ENCODE data around the gene COL18A1. TPM values are rescaled to one million over a fixed set of nuclear protein-coding genes. Genes with fewer than 3 reads are reported as not detected.
A peak's percentile ranks its signal among the peaks of the same experiment; 100 is the strongest.

The COL18A1 gene
- polyA plus RNA-seq, 1 of the 3 experiments (the other 2 are of a cell fraction), result 118 TPM

- ChIA-PET CTCF (interaction anchor here (0.7 to 1.4 kb wide), 5 partner anchors 12 to 75 kb away, joined by 3 to 5 read pairs (median 3); no protein-coding TSS in a partner anchor), POLR2A (no interaction called here)
- WGBS (ENCODE audit: low lambda C conversion rate), result 64% methylated on average over 1 of the region's 29 CpGs
Measured at GRCh38 chr21:45361033-45361997, 43.6 kb upstream of the COL18A1 start.

More at GRCh38 chr21:45361033-45361997, 43.6 kb upstream of the COL18A1 start:
- no peak for DNase-seq
- Histone ChIP-seq H3K36me3 (replicated peaks in 1 of 2; ENCODE audit: control insufficient read depth in 1 of 2, insufficient read depth in 2 of 2, low read length in 1 of 2) (no peaks in the 10 kb centered on the region), H3K4me3 (ENCODE audit: low read depth in 2 of 2, low read length in 1 of 2) (no peak overlapping the region), H2AFZ (ENCODE audit: low read depth) (no peak overlapping the region), H4K20me1 (ENCODE audit: insufficient read depth) (no peaks in the 10 kb centered on the region), H3K9me2 (no peaks in the 10 kb centered on the region), H3K27ac (ENCODE audit: low read depth in 2 of 2, low read length in 1 of 2) (peak overlapping the region in 1 of 2 experiments; percentile 40; a peak in 2 of 4 replicates), H3F3A (replicated peaks; ENCODE audit: insufficient read depth) (peaks cover 30% of the 10 kb centered on the region), H3K4me1 (ENCODE audit: control insufficient read depth in 1 of 2, insufficient read depth in 2 of 2, low read depth in 1 of 2, low read length in 1 of 2) (peaks cover 22 to 31% of the 10 kb centered on the region in 2 experiments; a peak in 3 of 4 replicates), H3K9ac (no peak overlapping the region), H3K4me2 (no peak overlapping the region), H3K79me2 (ENCODE audit: insufficient read depth) (peaks cover 10% of the 10 kb centered on the region; the same call in 1 of the 2 replicates), H3K27me3 (ENCODE audit: insufficient read depth) (no peaks in the 10 kb centered on the region), H3K9me3 (no peaks in the 10 kb centered on the region)
- no peak for TF ChIP-seq NFIC (IDR thresholded peaks at IDR 0.05; ENCODE audit: borderline replicate concordance)
- TF ChIP-seq SIN3A (IDR thresholded peaks at IDR 0.05; ENCODE audit: borderline replicate concordance, low read depth, low read length), result no peak
- TF ChIP-seq FOXJ3 (CRISPR knock-in tag; IDR thresholded peaks at IDR 0.05), result no peak
- no peak for TF ChIP-seq TEAD4 (IDR thresholded peaks at IDR 0.05; ENCODE audit: borderline replicate concordance, insufficient read depth)
- TF ChIP-seq ELF1 (IDR thresholded peaks at IDR 0.05), result no peak
- TF ChIP-seq RFX5 (IDR thresholded peaks at IDR 0.05; ENCODE audit: low read length), result no peak
- TF ChIP-seq GABPA (IDR thresholded peaks at IDR 0.05; ENCODE audit: low read depth), result no peak
- TF ChIP-seq YY1 (IDR thresholded peaks at IDR 0.05; ENCODE audit: low read depth), result no peak
- TF ChIP-seq ZBTB33 (IDR thresholded peaks at IDR 0.05; ENCODE audit: borderline replicate concordance, low read depth), result no peak
- no peak for TF ChIP-seq USF1 (IDR thresholded peaks at IDR 0.05; ENCODE audit: borderline replicate concordance, low read depth)
- TF ChIP-seq REST (IDR thresholded peaks at IDR 0.05; ENCODE audit: low read depth, low read length), result no peak
- no peak for TF ChIP-seq TAF1 (IDR thresholded peaks at IDR 0.05; ENCODE audit: borderline replicate concordance, low read depth, low read length)
- TF ChIP-seq EP300 (IDR thresholded peaks at IDR 0.05; ENCODE audit: borderline replicate concordance in 1 of 2, low read depth in 1 of 2, low read length in 1 of 2), result no peak
